ENCODE data around the gene ARPP21.

GRCh38 chr3:35784169-35784568, 144.8 kb downstream of the ARPP21 start:
- TF ChIP-seq CTCF (optimal IDR thresholded peaks at IDR 0.05 in 1 of 3, IDR thresholded peaks at IDR 0.05 in 1 of 3, conservative IDR thresholded peaks at IDR 0.05 in 1 of 3; ENCODE audit: extremely low read depth in 1 of 3, insufficient read depth in 2 of 3, low read length in 3 of 3) (no peak), EZH2 (IDR thresholded peaks at IDR 0.05; ENCODE audit: low read length) (no peak)
